Neural crest cell (in vitro differentiated cells): ENCODE data around the gene DCAF5. TPM values are rescaled to one million over a fixed set of nuclear protein-coding genes. Genes with fewer than 3 reads are reported as not detected.

Experiments
- DNase-seq: peaks from one replicate; pipeline ENCODE4 v3.0.0; 2021; ENCODE audit warnings: low read depth, mixed read lengths, low spot score
- H3K27ac Mint-ChIP-seq: one replicate; pipeline ENCODE4 v1.8.0; 2021; ENCODE audit warnings: mild to moderate bottlenecking, mixed read lengths; ENCODE audit not compliant: unreplicated experiment
- H3K27me3 Mint-ChIP-seq: 2 replicates; pipeline ENCODE4 v1.8.0; 2021; ENCODE audit warnings: low read depth, mild to moderate bottlenecking, mixed read lengths
- H3K36me3 Mint-ChIP-seq: 2 replicates; pipeline ENCODE4 v1.8.0; 2021; ENCODE audit warnings: low read depth, mild to moderate bottlenecking, mixed read lengths
- H3K4me1 Mint-ChIP-seq: 2 replicates; pipeline ENCODE4 v1.8.0; 2021; ENCODE audit warnings: mixed read lengths
- H3K4me3 Mint-ChIP-seq: one replicate; pipeline ENCODE4 v1.8.0; 2021; ENCODE audit warnings: mild to moderate bottlenecking, mixed read lengths
- H3K9me3 Mint-ChIP-seq: 2 replicates; pipeline ENCODE4 v1.8.0; 2021; ENCODE audit warnings: mixed read lengths
- CTCF ChIP-seq: fragments of 200-600 bp; sonication (generic); conservative IDR thresholded peaks from 2 replicates; pipeline ENCODE4 v1.5.0; 2021; ENCODE audit warnings: antibody characterized with exemption, mild to moderate bottlenecking
- total RNA-seq: library from RNA; stranded (reverse); gene quantifications from 2 replicates; pipeline ENCODE4 v1.2.1, GENCODE V29; 2021

DCAF5 gene
- total RNA-seq, 1 donor from 2014 or later: 46.7 TPM

DNA sequence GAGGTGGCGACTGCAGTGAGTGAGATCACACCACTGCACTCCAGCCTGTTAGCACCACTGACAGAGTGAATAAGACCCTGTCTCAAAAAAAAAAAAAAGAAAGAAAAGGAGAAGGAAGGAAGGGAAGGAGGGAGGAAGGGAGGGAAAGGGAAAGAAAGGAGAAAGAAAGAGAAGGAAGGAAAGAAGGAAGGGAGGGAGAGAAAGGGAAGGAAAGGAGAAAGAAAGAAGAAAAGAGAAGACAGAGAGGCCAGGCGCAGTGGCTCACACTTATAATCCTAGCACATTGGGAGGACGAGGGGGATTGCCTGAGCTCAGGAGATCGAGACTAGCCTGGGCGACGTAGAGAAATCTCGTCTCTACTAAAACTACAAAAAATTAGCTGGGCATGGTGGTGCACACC lies 13.2 kb downstream of the DCAF5 start:
- no peak overlapping the region for H3K4me3 Mint-ChIP-seq
- TF ChIP-seq CTCF: no peak
- no peaks in the 10 kb centered on the region for H3K36me3 Mint-ChIP-seq
- H3K27me3 Mint-ChIP-seq: no peaks in the 10 kb centered on the region
- H3K4me1 Mint-ChIP-seq: peaks cover 20% of the 10 kb centered on the region
- peak overlapping the region; percentile 50 for H3K27ac Mint-ChIP-seq
- no peak for DNase-seq
- no peaks in the 10 kb centered on the region for H3K9me3 Mint-ChIP-seq

- no peaks in the 10 kb centered on the region for H3K9me3 Mint-ChIP-seq
- no peak for DNase-seq
- H3K36me3 Mint-ChIP-seq: no peaks in the 10 kb centered on the region
- no peak for TF ChIP-seq CTCF
- no peak overlapping the region for H3K27ac Mint-ChIP-seq
- no peaks in the 10 kb centered on the region for H3K27me3 Mint-ChIP-seq
- H3K4me1 Mint-ChIP-seq: peaks cover 24% of the 10 kb centered on the region
- H3K4me3 Mint-ChIP-seq: no peak overlapping the region
These were observed 14.9 kb downstream of the DCAF5 start for GRCh38 chr14:69137843-69138535.

GRCh38 chr14:69137416-69137815 lies 15.5 kb downstream of the DCAF5 start:
- H3K27me3 Mint-ChIP-seq: no peaks in the 10 kb centered on the region
- H3K9me3 Mint-ChIP-seq: no peaks in the 10 kb centered on the region
- no peak for DNase-seq
- no peaks in the 10 kb centered on the region for H3K36me3 Mint-ChIP-seq
- no peak overlapping the region for H3K4me3 Mint-ChIP-seq
- TF ChIP-seq CTCF: no peak
- no peak overlapping the region for H3K27ac Mint-ChIP-seq
- peaks cover 26% of the 10 kb centered on the region for H3K4me1 Mint-ChIP-seq

DNA sequence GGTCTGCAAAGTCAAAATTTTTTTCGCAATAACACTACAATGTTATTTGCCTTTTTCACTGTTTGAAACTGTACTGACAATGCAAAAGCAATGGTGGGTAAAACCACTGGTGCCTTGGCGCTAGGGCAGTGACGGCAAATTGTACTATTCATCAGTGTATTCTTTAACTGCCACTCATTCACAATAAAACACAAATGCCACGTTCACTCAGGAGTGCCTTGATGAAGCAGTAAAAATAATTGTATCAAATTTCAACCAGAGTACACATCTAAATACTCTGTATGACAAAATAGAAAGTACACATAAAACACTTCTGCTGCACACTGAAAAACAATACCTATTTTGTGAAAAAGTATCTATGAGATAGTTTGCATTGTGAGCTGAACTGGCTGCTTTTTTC lies 17.8 kb downstream of the DCAF5 start:
- DNase-seq: no peak
- H3K4me1 Mint-ChIP-seq: peaks cover 46% of the 10 kb centered on the region
- H3K36me3 Mint-ChIP-seq: no peaks in the 10 kb centered on the region
- no peak overlapping the region for H3K27ac Mint-ChIP-seq
- no peak for TF ChIP-seq CTCF
- no peaks in the 10 kb centered on the region for H3K27me3 Mint-ChIP-seq
- H3K9me3 Mint-ChIP-seq: no peaks in the 10 kb centered on the region
- H3K4me3 Mint-ChIP-seq: no peak overlapping the region

GRCh38 chr14:69133206-69134125 lies 19.5 kb downstream of the DCAF5 start:
- H3K4me3 Mint-ChIP-seq: no peak overlapping the region
- no peak for DNase-seq
- H3K9me3 Mint-ChIP-seq: no peaks in the 10 kb centered on the region
- H3K36me3 Mint-ChIP-seq: no peaks in the 10 kb centered on the region
- H3K27ac Mint-ChIP-seq: no peak overlapping the region
- peaks cover 54% of the 10 kb centered on the region for H3K4me1 Mint-ChIP-seq
- no peaks in the 10 kb centered on the region for H3K27me3 Mint-ChIP-seq
- TF ChIP-seq CTCF: no peak
